GM18502 (cell line): ENCODE data around the gene KLHL42.

Source experiments
- ATAC-seq: cut with Tn5 transposase; IDR thresholded peaks from one replicate; pipeline ENCODE4 v1.9.1; 2021; ENCODE audit warnings: mild to moderate bottlenecking; ENCODE audit not compliant: unreplicated experiment, poor library complexity

KLHL42 gene

GRCh38 chr12:27780612-27781408 lies 777 bp downstream of the KLHL42 start:
- peak; percentile 38 for ATAC-seq

GRCh38 chr12:27781680-27782079 lies 1.6 kb downstream of the KLHL42 start:
- ATAC-seq = no peak

- ATAC-seq = no peak
Measured at GRCh38 chr12:27782481-27782880, 2.4 kb downstream of the KLHL42 start.

GRCh38 chr12:27785882-27786570 lies 6.0 kb downstream of the KLHL42 start:
- peak; percentile 66 for ATAC-seq

- ATAC-seq = no peak
Measured at GRCh38 chr12:27787559-27787958, 7.5 kb downstream of the KLHL42 start.

GRCh38 chr12:27790179-27790578 lies 10.1 kb downstream of the KLHL42 start:
- no peak for ATAC-seq

GRCh38 chr12:27794818-27795584 lies 15.0 kb downstream of the KLHL42 start:
- ATAC-seq = no peak

GRCh38 chr12:27796128-27796527 lies 16.1 kb downstream of the KLHL42 start:
- no peak for ATAC-seq

GRCh38 chr12:27797301-27798025 lies 17.4 kb downstream of the KLHL42 start:
- no peak for ATAC-seq

- ATAC-seq = no peak
Measured at GRCh38 chr12:27800819-27801218, 20.8 kb downstream of the KLHL42 start.

GRCh38 chr12:27801630-27802029 lies 21.6 kb downstream of the KLHL42 start:
- no peak for ATAC-seq

- ATAC-seq = no peak
Measured at GRCh38 chr12:27802511-27802910, 22.5 kb downstream of the KLHL42 start.

- ATAC-seq = no peak
Measured at GRCh38 chr12:27802936-27803335, 22.9 kb downstream of the KLHL42 start.

GRCh38 chr12:27805238-27805637 lies 25.2 kb downstream of the KLHL42 start:
- ATAC-seq = no peak

GRCh38 chr12:27806259-27806658 lies 26.2 kb downstream of the KLHL42 start:
- no peak for ATAC-seq

- ATAC-seq = no peak
Measured at GRCh38 chr12:27807063-27807703, 27.1 kb downstream of the KLHL42 start.

- no peak for ATAC-seq
Measured at GRCh38 chr12:27808841-27809240, 28.8 kb downstream of the KLHL42 start.

GRCh38 chr12:27810756-27811155 lies 30.7 kb downstream of the KLHL42 start:
- ATAC-seq = no peak

GRCh38 chr12:27812502-27812901 lies 32.5 kb downstream of the KLHL42 start:
- ATAC-seq = no peak

- no peak for ATAC-seq
Measured at GRCh38 chr12:27814411-27814810, 34.4 kb downstream of the KLHL42 start.
